GDM1 (cell line): ENCODE results near the gene TTLL5.
"Not testable (repeated sequence)": the region's sequence is repeated elsewhere in the genome, so short reads cannot be mapped to it uniquely, and the experiment has no call there.

Experiments used
- DNase-seq: peaks from one replicate; lab custom pipeline; 2025; lab: John Stamatoyannopoulos, UW

Gene TTLL5

GRCh38 chr14:75648066-75648838 lies 12.8 kb upstream of the TTLL5 start:
- DNase-seq: no peak

GRCh38 chr14:75649337-75649736 lies 11.7 kb upstream of the TTLL5 start:
- DNase-seq: no peak

- no peak for DNase-seq
Observed at GRCh38 chr14:75649773-75650172, 11.3 kb upstream of the TTLL5 start.

- no peak for DNase-seq
Observed at GRCh38 chr14:75650253-75651058, 10.6 kb upstream of the TTLL5 start.

- DNase-seq: no peak
Observed at GRCh38 chr14:75653563-75653962, 7.5 kb upstream of the TTLL5 start.

- peak; percentile 33 for DNase-seq
Observed at GRCh38 chr14:75654127-75654732, 6.8 kb upstream of the TTLL5 start.

- DNase-seq: no peak
Observed at GRCh38 chr14:75655235-75655634, 5.8 kb upstream of the TTLL5 start.

- DNase-seq: no peak
Observed at GRCh38 chr14:75657331-75657730, 3.7 kb upstream of the TTLL5 start.

GRCh38 chr14:75658957-75659356 lies 2.1 kb upstream of the TTLL5 start:
- DNase-seq: no peak

- DNase-seq: no peak
Observed at GRCh38 chr14:75660238-75660629, 812 bp upstream of the TTLL5 start.

GRCh38 chr14:75661499-75661814 lies 411 bp downstream of the TTLL5 start:
- DNase-seq: no peak

GRCh38 chr14:75662966-75663365 lies 1.9 kb downstream of the TTLL5 start:
- DNase-seq: no peak

GRCh38 chr14:75667099-75667765 lies 6.2 kb downstream of the TTLL5 start:
- no peak for DNase-seq

GRCh38 chr14:75672605-75673192 lies 11.7 kb downstream of the TTLL5 start:
- DNase-seq: no peak

- DNase-seq: no peak
Observed at GRCh38 chr14:75673345-75674035, 12.4 kb downstream of the TTLL5 start.

- peak; percentile 21 for DNase-seq
Observed at GRCh38 chr14:75675265-75675960, 14.4 kb downstream of the TTLL5 start.

GRCh38 chr14:75685910-75686309 lies 24.9 kb downstream of the TTLL5 start:
- no peak for DNase-seq

GRCh38 chr14:75689012-75689411 lies 28.0 kb downstream of the TTLL5 start:
- no peak for DNase-seq

- DNase-seq: no peak
Observed at GRCh38 chr14:75690010-75690409, 29.0 kb downstream of the TTLL5 start.

GRCh38 chr14:75695025-75695424 lies 34.0 kb downstream of the TTLL5 start:
- DNase-seq: not testable (repeated sequence)

GRCh38 chr14:75697386-75697785 lies 36.3 kb downstream of the TTLL5 start:
- no peak for DNase-seq
